Measurements from ENCODE around the gene WDR4. TPM values are rescaled to one million over a fixed set of nuclear protein-coding genes. Genes with fewer than 3 reads are reported as not detected.

The WDR4 gene
- total and polyA plus RNA-seq, 4 donors: 10.3 to 29.6 (median 16.2) TPM

DNA sequence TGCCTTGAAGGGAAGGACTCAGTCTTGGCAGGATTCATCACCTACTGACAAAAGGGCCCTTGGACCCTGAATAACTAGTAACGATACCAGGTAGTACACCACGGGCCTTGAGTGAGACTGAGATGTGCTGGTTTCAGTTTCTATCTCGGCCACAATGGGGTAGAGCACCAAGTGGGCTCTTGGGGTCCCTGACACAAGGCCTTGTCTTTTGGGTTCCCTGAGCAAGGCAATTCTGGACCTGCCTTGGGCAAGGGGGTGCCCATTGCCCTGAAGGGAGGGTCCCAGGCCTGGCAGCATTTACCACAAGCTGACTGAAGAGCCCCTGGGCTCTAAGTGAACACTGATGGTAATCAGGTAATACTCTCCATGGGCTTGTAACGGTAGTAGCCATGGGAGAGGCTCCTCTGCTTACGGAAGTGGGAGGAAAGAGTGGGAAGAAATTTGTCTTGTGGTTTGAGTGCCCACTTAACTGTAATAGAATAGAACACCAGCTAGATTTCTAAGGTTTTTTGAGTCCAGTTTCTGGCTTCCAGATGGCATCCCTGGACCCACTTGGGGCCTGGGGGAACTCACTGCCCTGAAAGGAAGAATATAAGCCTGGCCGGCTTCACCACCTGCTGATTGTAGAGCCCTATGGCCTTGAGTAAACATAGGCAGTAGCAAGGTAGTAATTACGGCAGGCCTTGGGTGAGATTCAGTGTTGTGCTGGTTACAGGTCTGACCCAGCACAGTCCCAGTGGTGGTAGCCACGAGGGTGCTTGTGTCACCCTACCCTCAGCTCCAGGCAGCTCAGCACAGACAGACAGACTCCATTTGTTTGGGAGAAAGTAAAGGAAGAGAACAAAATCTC, 58.5 kb downstream of the WDR4 start:
- DNase-seq (no peak), ATAC-seq (ENCODE audit: insufficient read depth, low FRiP score) (no peak)
- Histone ChIP-seq H3K36me3 (ENCODE audit: control insufficient read depth in 4 of 4, insufficient read depth in 4 of 4, low read length in 4 of 4) (no peaks in the 10 kb centered on the region), H3K4me1 (ENCODE audit: control insufficient read depth in 5 of 5, insufficient read depth in 5 of 5, low read length in 5 of 5) (no peaks in the 10 kb centered on the region), H3K9me3 (ENCODE audit: control insufficient read depth in 4 of 4, insufficient read depth in 3 of 4, low read length in 3 of 4) (no peaks in the 10 kb centered on the region), H3K27me3 (ENCODE audit: control insufficient read depth in 3 of 3, insufficient read depth in 3 of 3, low read length in 2 of 3) (no peaks in the 10 kb centered on the region), H3K4me3 (no peak overlapping the region), H3K27ac (ENCODE audit: low read depth in 1 of 2, low read length in 1 of 2) (no peak overlapping the region), H3K9ac (ENCODE audit: insufficient read depth in 1 of 2, low read length in 2 of 2) (no peak overlapping the region)
- TF ChIP-seq, protein P1, sequence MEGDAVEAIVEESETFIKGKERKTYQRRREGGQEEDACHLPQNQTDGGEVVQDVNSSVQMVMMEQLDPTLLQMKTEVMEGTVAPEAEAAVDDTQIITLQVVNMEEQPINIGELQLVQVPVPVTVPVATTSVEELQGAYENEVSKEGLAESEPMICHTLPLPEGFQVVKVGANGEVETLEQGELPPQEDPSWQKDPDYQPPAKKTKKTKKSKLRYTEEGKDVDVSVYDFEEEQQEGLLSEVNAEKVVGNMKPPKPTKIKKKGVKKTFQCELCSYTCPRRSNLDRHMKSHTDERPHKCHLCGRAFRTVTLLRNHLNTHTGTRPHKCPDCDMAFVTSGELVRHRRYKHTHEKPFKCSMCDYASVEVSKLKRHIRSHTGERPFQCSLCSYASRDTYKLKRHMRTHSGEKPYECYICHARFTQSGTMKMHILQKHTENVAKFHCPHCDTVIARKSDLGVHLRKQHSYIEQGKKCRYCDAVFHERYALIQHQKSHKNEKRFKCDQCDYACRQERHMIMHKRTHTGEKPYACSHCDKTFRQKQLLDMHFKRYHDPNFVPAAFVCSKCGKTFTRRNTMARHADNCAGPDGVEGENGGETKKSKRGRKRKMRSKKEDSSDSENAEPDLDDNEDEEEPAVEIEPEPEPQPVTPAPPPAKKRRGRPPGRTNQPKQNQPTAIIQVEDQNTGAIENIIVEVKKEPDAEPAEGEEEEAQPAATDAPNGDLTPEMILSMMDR (IDR thresholded peaks at IDR 0.05; ENCODE audit: control extremely low read depth, extremely low read depth): no peak
- 82 to 87% methylated on average over 8 of the region's 8 CpGs for WGBS, 2 donors

DNA sequence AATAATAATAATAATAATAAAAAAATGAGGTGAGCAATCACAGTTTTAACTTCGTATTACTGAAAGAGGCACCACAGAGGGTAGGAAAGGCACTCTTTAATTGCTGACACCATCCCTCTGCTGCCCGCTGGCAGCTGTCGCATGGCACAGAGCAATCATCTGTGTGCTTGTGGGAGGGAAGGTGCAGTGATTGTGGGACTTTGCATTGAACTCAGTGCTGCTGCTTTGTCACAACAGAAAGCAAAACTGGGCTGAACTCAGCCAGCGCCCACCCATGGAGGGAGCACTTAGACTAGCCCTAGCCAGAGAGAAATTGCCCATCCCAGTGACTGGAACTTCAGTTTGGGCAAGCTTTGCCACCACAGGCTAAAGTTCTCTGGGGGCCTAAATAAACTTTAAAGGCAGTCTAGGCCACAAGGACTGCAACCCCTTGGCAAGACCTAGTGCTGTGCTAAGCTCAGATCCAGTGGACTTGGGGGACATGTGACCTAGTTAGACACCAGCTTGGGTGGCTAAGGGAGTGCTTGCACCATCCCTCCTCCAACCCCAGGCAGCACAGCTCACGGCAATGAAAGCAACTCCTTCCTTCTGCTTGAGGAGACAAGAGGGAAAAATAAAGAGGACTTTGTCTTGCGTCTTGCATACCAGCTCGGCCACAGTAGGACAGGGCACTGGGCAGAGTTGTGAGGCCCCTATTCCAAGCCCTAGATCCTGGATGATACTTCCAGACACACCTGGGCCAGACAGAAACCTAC, 59.3 kb downstream of the WDR4 start:
- WGBS, 2 donors: 92% methylated on average over 7 of the region's 7 CpGs
- DNase-seq: no peak
- H3K27me3 ChIP-seq (ENCODE audit: control insufficient read depth in 3 of 3, insufficient read depth in 3 of 3, low read length in 2 of 3): no peaks in the 10 kb centered on the region

DNA sequence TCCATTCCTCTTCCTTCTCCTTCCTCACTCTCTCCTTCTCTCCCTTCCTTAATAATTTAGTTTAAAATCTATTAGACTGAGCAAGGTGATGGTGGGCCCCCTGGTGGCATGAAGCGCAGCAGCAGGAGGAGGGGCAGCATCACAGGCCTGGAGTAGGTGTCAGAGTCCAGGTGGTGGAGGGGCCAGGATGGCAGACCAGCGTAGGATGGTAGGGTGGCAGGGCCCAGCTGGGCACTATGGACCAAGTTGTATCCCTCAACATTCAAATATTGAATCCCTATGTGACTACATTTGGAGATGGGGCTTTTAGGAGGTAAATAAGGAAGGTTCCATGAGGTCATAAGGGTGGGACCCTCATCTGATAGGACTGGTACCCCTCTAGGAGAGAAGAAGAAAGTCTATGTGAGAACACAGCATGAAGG, 61.0 kb downstream of the WDR4 start:
- 31 to 35% methylated on average over 2 of the region's 2 CpGs for WGBS, 2 donors
- H3K27me3 ChIP-seq (ENCODE audit: control insufficient read depth in 3 of 3, insufficient read depth in 3 of 3, low read length in 2 of 3): no peaks in the 10 kb centered on the region
- H3K36me3 ChIP-seq (ENCODE audit: control insufficient read depth in 4 of 4, insufficient read depth in 4 of 4, low read length in 4 of 4): no peaks in the 10 kb centered on the region
- no peak overlapping the region for H3K9ac ChIP-seq (ENCODE audit: insufficient read depth in 1 of 2, low read length in 2 of 2)
- no peaks in the 10 kb centered on the region for H3K4me1 ChIP-seq (ENCODE audit: control insufficient read depth in 5 of 5, insufficient read depth in 5 of 5, low read length in 5 of 5)
- DNase-seq: peak; percentile 31 to 45 (median 36)
- ATAC-seq (ENCODE audit: insufficient read depth, low FRiP score): peak; percentile 27
- TF ChIP-seq, protein P1 (IDR thresholded peaks at IDR 0.05; ENCODE audit: control extremely low read depth, extremely low read depth): peak; percentile 80
- H3K9me3 ChIP-seq (ENCODE audit: control insufficient read depth in 4 of 4, insufficient read depth in 3 of 4, low read length in 3 of 4): no peaks in the 10 kb centered on the region
- no peak overlapping the region for H3K27ac ChIP-seq (ENCODE audit: low read depth in 1 of 2, low read length in 1 of 2)
- no peak overlapping the region for H3K4me3 ChIP-seq

More for the DNA sequence above, 59.3 kb downstream of the WDR4 start:
- no peaks in the 10 kb centered on the region for H3K9me3 ChIP-seq (ENCODE audit: control insufficient read depth in 4 of 4, insufficient read depth in 3 of 4, low read length in 3 of 4)
- no peak for ATAC-seq (ENCODE audit: insufficient read depth, low FRiP score)
- no peak overlapping the region for H3K9ac ChIP-seq (ENCODE audit: insufficient read depth in 1 of 2, low read length in 2 of 2)
- H3K4me3 ChIP-seq: no peak overlapping the region
- no peaks in the 10 kb centered on the region for H3K36me3 ChIP-seq (ENCODE audit: control insufficient read depth in 4 of 4, insufficient read depth in 4 of 4, low read length in 4 of 4)
- TF ChIP-seq, protein P1 (IDR thresholded peaks at IDR 0.05; ENCODE audit: control extremely low read depth, extremely low read depth): no peak
- no peaks in the 10 kb centered on the region for H3K4me1 ChIP-seq (ENCODE audit: control insufficient read depth in 5 of 5, insufficient read depth in 5 of 5, low read length in 5 of 5)
- no peak overlapping the region for H3K27ac ChIP-seq (ENCODE audit: low read depth in 1 of 2, low read length in 1 of 2)

Measured in lung (tissue), 12 donors.